ENCODE measurements around the gene U2AF2.

The U2AF2 gene

GRCh38 chr19:55635334-55635717 is 19.5 kb upstream of the U2AF2 start:
- Histone ChIP-seq H3K4me3 (ENCODE audit: low read depth, low read length) (peak overlapping the region; percentile 82), H3K9me3 (ENCODE audit: control insufficient read depth, insufficient read depth, low read depth, low read length) (no peaks in the 10 kb centered on the region), H3K36me3 (ENCODE audit: control insufficient read depth in 2 of 2, insufficient read depth in 1 of 2, low read length in 2 of 2) (peaks cover 5 to 11% of the 10 kb centered on the region in 2 experiments; a peak in 2 of 3 replicates), H3K4me1 (ENCODE audit: control insufficient read depth, insufficient read depth, low read length) (peaks cover 17% of the 10 kb centered on the region), H3K27ac (ENCODE audit: extremely low read depth, low read depth, low read length) (peak overlapping the region; percentile 57)
- CTCF ChIA-PET, result interaction anchor here (2.1 to 6.0 kb wide), 3 partner anchors 19 to 168 kb away, joined by 11 to 35 read pairs (median 26); partner anchors contain the start of gene U2AF2
- TF ChIP-seq HOXA7 (CRISPR knock-in tag; IDR thresholded peaks at IDR 0.05; ENCODE audit: borderline replicate concordance), result no peak
- no peak for TF ChIP-seq YY1 (tag by site-specific recombination; IDR thresholded peaks at IDR 0.05)
- no peak for TF ChIP-seq ZNF449 (tag by site-specific recombination; IDR thresholded peaks at IDR 0.05)
- no peak for TF ChIP-seq HOXC10 (CRISPR knock-in tag; IDR thresholded peaks at IDR 0.05)
- TF ChIP-seq ZNF202 (tag by site-specific recombination; IDR thresholded peaks at IDR 0.05; ENCODE audit: borderline replicate concordance), result no peak
- TF ChIP-seq CTCF (tag by site-specific recombination; IDR thresholded peaks at IDR 0.05), result no peak
- TF ChIP-seq ZNF692 (tag by site-specific recombination; IDR thresholded peaks at IDR 0.05), result no peak
- no peak for TF ChIP-seq ZNF274 (IDR thresholded peaks at IDR 0.05; ENCODE audit: low read length)
- TF ChIP-seq ZNF274 (tag by site-specific recombination; IDR thresholded peaks at IDR 0.05; ENCODE audit: borderline replicate concordance), result no peak
- TF ChIP-seq PRDM6 (tag by site-specific recombination; IDR thresholded peaks at IDR 0.05), result no peak
- TF ChIP-seq ZNF354C (tag by site-specific recombination; IDR thresholded peaks at IDR 0.05; ENCODE audit: borderline replicate concordance, low read depth), result no peak
- no peak for TF ChIP-seq ZIC2 (tag by site-specific recombination; IDR thresholded peaks at IDR 0.05)
- no peak for TF ChIP-seq ZNF350 (tag by site-specific recombination; IDR thresholded peaks at IDR 0.05)
- no peak for TF ChIP-seq ZSCAN5A (tag by site-specific recombination; IDR thresholded peaks at IDR 0.05)
- no peak for TF ChIP-seq HIC1 (tag by site-specific recombination; IDR thresholded peaks at IDR 0.05)
- no peak for TF ChIP-seq ZBTB11 (tag by site-specific recombination; conservative IDR thresholded peaks at IDR 0.05; ENCODE audit: low read depth)
- TF ChIP-seq MZF1 (tag by site-specific recombination; IDR thresholded peaks at IDR 0.05; ENCODE audit: borderline replicate concordance), result no peak
- no peak for TF ChIP-seq ZFP41 (tag by site-specific recombination; IDR thresholded peaks at IDR 0.05; ENCODE audit: borderline replicate concordance)
- TF ChIP-seq GLI2 (tag by site-specific recombination; IDR thresholded peaks at IDR 0.05; ENCODE audit: borderline replicate concordance, low read depth), result no peak
- TF ChIP-seq ZNF514 (tag by site-specific recombination; IDR thresholded peaks at IDR 0.05), result no peak
- POLR2A ChIA-PET, result interaction anchor here (0.7 to 4.2 kb wide), 7 partner anchors 8 to 180 kb away, joined by 4 to 22 read pairs (median 7); partner anchors contain the start of genes U2AF2, ZNF581 and ZNF784

Data from HEK293 (cell line).